Measurements from ENCODE around the gene CHPF.
A peak's percentile ranks its signal among the peaks of the same experiment; 100 is the strongest.

Gene CHPF

GRCh38 chr2:219497495-219498279, 45.9 kb downstream of the CHPF start:
- H3K4me3 ChIP-seq (ENCODE audit: low read depth, low read length), result peak overlapping the region; percentile 66
- peak; percentile 90 for DNase-seq
- no peaks in the 10 kb centered on the region for H3K36me3 ChIP-seq
- no peaks in the 10 kb centered on the region for H3K9me3 ChIP-seq (ENCODE audit: severe bottlenecking)
- TF ChIP-seq CTCF (IDR thresholded peaks at IDR 0.05; ENCODE audit: low read depth, low read length), result no peak
- H3K27me3 ChIP-seq (ENCODE audit: insufficient read depth, low read depth, severe bottlenecking), result no peaks in the 10 kb centered on the region
- peak overlapping the region; percentile 86 for H3K27ac ChIP-seq

GRCh38 chr2:219496825-219497494, 46.6 kb downstream of the CHPF start:
- no peak for TF ChIP-seq CTCF (IDR thresholded peaks at IDR 0.05; ENCODE audit: low read depth, low read length)
- no peak for DNase-seq
- Histone ChIP-seq H3K9me3 (ENCODE audit: severe bottlenecking) (no peaks in the 10 kb centered on the region), H3K27me3 (ENCODE audit: insufficient read depth, low read depth, severe bottlenecking) (no peaks in the 10 kb centered on the region), H3K36me3 (no peaks in the 10 kb centered on the region), H3K27ac (peak overlapping the region; percentile 86), H3K4me3 (ENCODE audit: low read depth, low read length) (no peak overlapping the region)

GRCh38 chr2:219496247-219496824, 47.3 kb downstream of the CHPF start:
- Histone ChIP-seq H3K9me3 (ENCODE audit: severe bottlenecking) (no peaks in the 10 kb centered on the region), H3K27me3 (ENCODE audit: insufficient read depth, low read depth, severe bottlenecking) (no peaks in the 10 kb centered on the region), H3K36me3 (no peaks in the 10 kb centered on the region), H3K4me3 (ENCODE audit: low read depth, low read length) (no peak overlapping the region), H3K27ac (peak overlapping the region; percentile 32)
- TF ChIP-seq CTCF (IDR thresholded peaks at IDR 0.05; ENCODE audit: low read depth, low read length), result no peak
- DNase-seq, result no peak

GRCh38 chr2:219495531-219496122, 48.0 kb downstream of the CHPF start:
- Histone ChIP-seq H3K27ac (peak overlapping the region; percentile 32), H3K9me3 (ENCODE audit: severe bottlenecking) (no peaks in the 10 kb centered on the region), H3K4me3 (ENCODE audit: low read depth, low read length) (no peak overlapping the region), H3K27me3 (ENCODE audit: insufficient read depth, low read depth, severe bottlenecking) (no peaks in the 10 kb centered on the region), H3K36me3 (no peaks in the 10 kb centered on the region)
- TF ChIP-seq CTCF (IDR thresholded peaks at IDR 0.05; ENCODE audit: low read depth, low read length), result peak; percentile 61
- peak; percentile 90 for DNase-seq

- no peaks in the 10 kb centered on the region for H3K9me3 ChIP-seq (ENCODE audit: severe bottlenecking)
- H3K4me3 ChIP-seq (ENCODE audit: low read depth, low read length), result no peak overlapping the region
- DNase-seq, result no peak
- no peaks in the 10 kb centered on the region for H3K36me3 ChIP-seq
- H3K27me3 ChIP-seq (ENCODE audit: insufficient read depth, low read depth, severe bottlenecking), result no peaks in the 10 kb centered on the region
- TF ChIP-seq CTCF (IDR thresholded peaks at IDR 0.05; ENCODE audit: low read depth, low read length), result no peak
- no peak overlapping the region for H3K27ac ChIP-seq
Observed at GRCh38 chr2:219494952-219495530, 48.6 kb downstream of the CHPF start.

All from WERI-Rb-1 (cell line).